HG02885 (cell line): ENCODE results near the gene NPHS2.
A peak's percentile ranks its signal among the peaks of the same experiment; 100 is the strongest.

ENCODE experiments used
- ATAC-seq: cut with Tn5 transposase; IDR thresholded peaks from one replicate; pipeline ENCODE4 v1.9.1; 2021; ENCODE audit warnings: mild to moderate bottlenecking; ENCODE audit not compliant: unreplicated experiment, poor library complexity

NPHS2 gene

DNA sequence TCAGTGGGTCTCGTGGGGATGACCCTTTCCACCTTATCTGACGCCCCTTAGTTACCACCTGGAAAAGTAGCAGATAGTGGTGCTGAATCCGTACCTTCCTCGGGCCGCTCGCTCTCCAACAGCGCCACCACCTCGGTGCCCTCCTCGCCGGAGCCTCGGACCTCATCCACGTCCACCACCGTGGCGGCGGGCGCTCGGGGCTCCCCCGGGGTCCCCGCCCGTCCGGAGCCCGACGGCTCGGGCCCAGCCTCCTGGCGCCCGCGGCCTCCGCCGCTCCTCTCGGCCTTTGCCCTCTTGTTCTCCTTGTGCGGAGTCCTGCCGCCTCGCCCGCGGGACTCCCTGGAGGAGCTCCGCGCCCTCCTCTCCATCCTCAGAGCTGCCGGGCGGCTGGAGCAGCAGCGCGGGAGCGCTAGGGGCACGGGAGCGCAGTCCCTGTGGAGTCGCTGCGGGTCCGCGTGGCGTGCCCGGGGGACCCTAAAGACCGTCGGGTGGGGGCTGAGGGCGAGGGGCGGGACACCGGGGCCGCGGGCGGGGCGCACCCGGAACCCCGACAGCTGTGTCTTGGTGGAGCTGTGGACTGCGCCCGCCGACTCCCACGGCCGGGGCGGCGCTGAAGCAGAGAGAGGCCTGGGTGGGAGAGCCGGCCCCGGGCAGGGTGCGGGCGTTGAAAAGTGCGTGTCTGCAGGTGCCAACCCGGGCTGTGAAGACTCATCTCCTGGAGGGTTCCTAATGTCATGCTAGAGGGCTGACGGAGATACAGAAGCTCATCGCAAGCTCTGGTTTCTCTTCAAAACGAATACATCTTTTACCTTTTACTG lies at the start of gene NPHS2:
Gene NPHS2, minus strand, starts transcription at position 452 of the 818 bp plus-strand sequence. Its CDS starts 84 bp downstream, at position 368.
- no peak for ATAC-seq

DNA sequence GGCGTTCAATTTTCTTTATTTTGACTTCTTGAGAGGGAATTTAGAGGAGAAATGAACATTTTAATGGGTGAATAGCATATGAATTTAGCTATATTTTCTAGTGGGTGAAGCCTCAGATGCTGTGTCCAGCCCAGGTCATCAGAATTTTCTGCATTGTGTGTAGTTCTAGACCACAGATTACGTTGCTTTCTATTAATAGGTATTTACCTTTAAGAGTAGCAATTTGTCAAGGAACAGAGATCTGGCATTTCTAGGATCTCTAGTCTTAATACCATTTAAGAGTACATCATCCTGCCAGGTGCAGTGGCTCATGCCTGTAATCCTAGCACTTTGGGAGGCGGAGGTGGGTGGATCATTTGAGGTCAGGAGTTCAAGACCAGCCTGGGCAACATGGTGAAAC lies 36.6 kb upstream of the NPHS2 start:
- ATAC-seq: no peak

- no peak for ATAC-seq
Observed at GRCh38 chr1:179601093-179601492, 25.3 kb upstream of the NPHS2 start.

GRCh38 chr1:179599623-179600249 lies 24.0 kb upstream of the NPHS2 start:
- no peak for ATAC-seq

- no peak for ATAC-seq
Observed at GRCh38 chr1:179598631-179599030, 22.9 kb upstream of the NPHS2 start.

- ATAC-seq: no peak
Observed at GRCh38 chr1:179591592-179592580, 16.1 kb upstream of the NPHS2 start, which contains the start of gene TDRD5. Gene TDRD5, plus strand, starts transcription at chr1:179591832. Its CDS starts 784 bp downstream, at chr1:179592616.

- no peak for ATAC-seq
Observed at GRCh38 chr1:179591253-179591591, 15.5 kb upstream of the NPHS2 start.

GRCh38 chr1:179590671-179591070 lies 14.9 kb upstream of the NPHS2 start:
- no peak for ATAC-seq

DNA sequence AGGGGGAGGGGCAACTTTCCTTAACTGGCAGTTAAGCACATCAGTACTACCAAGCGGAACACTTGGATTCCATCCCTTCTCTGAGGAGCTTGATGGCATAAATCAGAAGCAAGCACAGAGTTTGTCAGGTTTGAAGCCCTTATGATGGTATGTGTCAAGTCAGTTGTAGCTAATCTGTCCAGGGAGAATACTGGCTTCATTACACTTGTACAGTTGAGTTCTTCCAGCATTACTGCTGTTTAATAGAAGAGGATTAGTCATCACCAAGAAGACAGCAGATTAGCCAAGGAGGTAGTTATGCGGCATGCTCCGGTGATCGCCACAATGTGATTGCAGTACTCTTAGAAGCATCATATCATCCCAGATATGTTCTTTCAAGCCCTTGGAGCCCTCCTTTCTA lies 13.8 kb upstream of the NPHS2 start:
- no peak for ATAC-seq

- no peak for ATAC-seq
Observed at GRCh38 chr1:179588425-179589024, 12.8 kb upstream of the NPHS2 start.

GRCh38 chr1:179587336-179587735 lies 11.6 kb upstream of the NPHS2 start:
- no peak for ATAC-seq

GRCh38 chr1:179586107-179586823 lies 10.5 kb upstream of the NPHS2 start:
- ATAC-seq: no peak

DNA sequence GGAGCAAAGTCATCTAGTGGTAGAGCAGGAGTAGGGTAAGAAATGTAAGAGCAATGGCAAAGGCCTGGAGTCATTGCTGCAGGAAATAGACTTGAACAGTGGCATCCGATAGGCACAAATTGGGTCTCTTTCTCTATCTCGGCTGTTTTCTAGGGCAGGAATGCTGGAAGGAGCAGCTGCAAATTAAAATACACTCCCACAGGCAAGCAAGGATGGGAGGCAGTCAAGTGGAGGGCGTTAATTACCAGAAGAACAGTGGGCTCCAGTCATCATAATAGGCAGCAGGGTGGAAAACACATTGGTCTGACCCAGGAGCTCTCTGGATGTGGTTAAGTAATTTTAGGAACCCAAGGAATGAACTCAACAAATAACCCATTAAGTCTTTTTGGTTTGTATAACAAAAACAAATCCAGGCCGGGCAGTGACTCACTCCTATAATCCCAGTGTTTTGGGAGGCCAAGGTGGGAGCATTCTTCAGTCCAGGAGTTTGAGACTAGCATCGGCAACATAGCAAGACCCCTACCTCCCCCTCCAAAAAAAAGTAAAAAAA lies 8.1 kb upstream of the NPHS2 start:
- ATAC-seq: no peak

- no peak for ATAC-seq
Observed at GRCh38 chr1:179576509-179576908, 761 bp upstream of the NPHS2 start.

- ATAC-seq: no peak
Observed at GRCh38 chr1:179558078-179558477, 17.7 kb downstream of the NPHS2 start.

DNA sequence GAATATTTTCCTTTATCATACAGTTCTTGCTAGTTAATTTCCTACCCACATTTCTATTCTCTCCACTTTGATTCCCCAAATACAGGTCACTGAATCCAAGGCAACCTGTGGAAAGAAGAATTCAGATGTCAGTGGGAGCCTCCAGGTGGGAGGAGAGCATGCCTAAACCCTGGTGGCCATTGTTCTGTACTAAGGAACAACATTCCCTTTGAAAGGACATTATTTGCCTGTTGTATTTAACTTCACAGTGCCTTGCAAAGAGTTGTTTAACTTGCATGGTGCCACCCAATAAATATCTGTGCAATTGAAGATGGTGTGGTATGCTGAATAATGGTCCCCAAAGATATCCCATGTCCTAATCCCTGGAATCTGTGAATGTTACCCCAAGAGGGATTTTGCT lies 21.3 kb downstream of the NPHS2 start:
- ATAC-seq: no peak

- peak; percentile 80 for ATAC-seq
Observed at GRCh38 chr1:179550746-179551682, 24.7 kb downstream of the NPHS2 start.

DNA sequence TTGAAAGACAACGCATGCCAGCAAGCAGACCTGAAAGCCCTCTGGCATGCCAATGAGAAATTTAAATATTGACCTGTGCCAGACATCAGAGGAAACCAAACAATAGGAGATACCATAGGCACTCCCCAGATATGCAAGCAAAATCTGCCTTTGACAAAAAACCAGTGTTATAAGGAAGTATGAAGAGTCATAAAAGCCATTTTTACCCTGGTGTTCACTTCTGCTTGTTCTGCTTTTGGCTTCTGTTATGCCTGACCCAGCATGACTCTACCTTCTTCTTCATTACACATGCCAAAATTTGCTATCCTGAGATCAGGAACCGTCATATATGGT lies 26.4 kb downstream of the NPHS2 start:
- no peak for ATAC-seq
